ENCODE data around the gene PDZK1IP1. TPM values are rescaled to one million over a fixed set of nuclear protein-coding genes. Genes with fewer than 3 reads are reported as not detected.

PDZK1IP1 gene
- total RNA-seq, 1 experiment from 2014 or later = not detected

GRCh38 chr1:47215713-47216112, 25.9 kb upstream of the PDZK1IP1 start:
- TF ChIP-seq ZNF274 (IDR thresholded peaks at IDR 0.05; ENCODE audit: low read depth, low read length) = no peak
- TF ChIP-seq ATF3 (IDR thresholded peaks at IDR 0.05) = no peak
- TF ChIP-seq SP1 (IDR thresholded peaks at IDR 0.05; ENCODE audit: low read depth) = no peak
- no peak for TF ChIP-seq RAD21 (IDR thresholded peaks at IDR 0.05; ENCODE audit: low read depth)
- no peak for TF ChIP-seq MAX (IDR thresholded peaks at IDR 0.05)
- no peaks in the 10 kb centered on the region for H3K27me3 ChIP-seq (ENCODE audit: insufficient read depth, low read length)
- no peaks in the 10 kb centered on the region for H3K9me3 ChIP-seq (ENCODE audit: control insufficient read depth in 1 of 2, insufficient read depth in 1 of 2, low read depth in 1 of 2, low read length in 2 of 2)
- no peaks in the 10 kb centered on the region for H3K9me2 ChIP-seq (ENCODE audit: insufficient read depth)
- ATAC-seq = no peak
- H3K9ac ChIP-seq (ENCODE audit: low read length) = no peak overlapping the region
- no peak overlapping the region for H3K4me2 ChIP-seq (ENCODE audit: low read length)
- H2AFZ ChIP-seq (ENCODE audit: low read depth, low read length, poor library complexity, severe bottlenecking) = no peak overlapping the region
- DNase-seq (ENCODE audit: low read depth, low spot score) = no peak
- no peaks in the 10 kb centered on the region for H4K20me1 ChIP-seq (ENCODE audit: insufficient read depth)
- BruUV-seq (replicated peaks) = no TSS peak
- CTCF ChIA-PET = no interaction called here
- RAD21 ChIA-PET (ENCODE audit: low non-redundant PET in 1 of 2, low total read pairs in 2 of 2, uncharacterized antibody in 2 of 2, unreplicated experiment in 2 of 2) = no interaction called here
- no peaks in the 10 kb centered on the region for H3K4me1 ChIP-seq (ENCODE audit: control insufficient read depth in 1 of 2, insufficient read depth in 2 of 2, low read length in 2 of 2)
- no peaks in the 10 kb centered on the region for H3K79me2 ChIP-seq (ENCODE audit: insufficient read depth, low read length)
- H3K4me3 ChIP-seq (replicated peaks in 1 of 2; ENCODE audit: low read depth in 1 of 2, low read length in 2 of 2) = no peak overlapping the region
- H3K36me3 ChIP-seq (ENCODE audit: control insufficient read depth in 1 of 2, insufficient read depth in 2 of 2, low read length in 2 of 2) = no peaks in the 10 kb centered on the region
- intact Hi-C loops (cut with micrococcal nuclease) = no loop called here
- H3K27ac ChIP-seq (ENCODE audit: low read depth, low read length) = no peak overlapping the region
- POLR2A ChIA-PET = no interaction called here

- no peak for ATAC-seq
- no TSS peak for BruUV-seq (replicated peaks)
- ChIA-PET POLR2A (no interaction called here), RAD21 (ENCODE audit: low non-redundant PET in 1 of 2, low total read pairs in 2 of 2, uncharacterized antibody in 2 of 2, unreplicated experiment in 2 of 2) (no interaction called here), CTCF (no interaction called here)
- no peaks in the 10 kb centered on the region for H3K9me2 ChIP-seq (ENCODE audit: insufficient read depth)
- H3K27ac ChIP-seq (ENCODE audit: low read depth, low read length) = no peak overlapping the region
- DNase-seq (ENCODE audit: low read depth, low spot score) = no peak
- no peaks in the 10 kb centered on the region for H3K79me2 ChIP-seq (ENCODE audit: insufficient read depth, low read length)
- TF ChIP-seq POLR2AphosphoS5 (IDR thresholded peaks at IDR 0.05; ENCODE audit: low read depth, low read length) = no peak
- TF ChIP-seq YY1 (IDR thresholded peaks at IDR 0.05; ENCODE audit: extremely low read depth, insufficient replicate concordance, low read depth, low read length) = no peak
- TF ChIP-seq MAX (IDR thresholded peaks at IDR 0.05) = no peak
- TF ChIP-seq SRF (IDR thresholded peaks at IDR 0.05; ENCODE audit: low read depth) = no peak
- no peak for TF ChIP-seq POLR2A (IDR thresholded peaks at IDR 0.05; ENCODE audit: borderline replicate concordance, extremely low read depth, insufficient read depth, insufficient read length)
- H3K36me3 ChIP-seq (ENCODE audit: control insufficient read depth in 1 of 2, insufficient read depth in 2 of 2, low read length in 2 of 2) = no peaks in the 10 kb centered on the region
- H3K4me1 ChIP-seq (ENCODE audit: control insufficient read depth in 1 of 2, insufficient read depth in 2 of 2, low read length in 2 of 2) = no peaks in the 10 kb centered on the region
- no peak overlapping the region for H2AFZ ChIP-seq (ENCODE audit: low read depth, low read length, poor library complexity, severe bottlenecking)
- intact Hi-C loops (cut with micrococcal nuclease) = no loop called here
- H3K4me3 ChIP-seq (replicated peaks in 1 of 2; ENCODE audit: low read depth in 1 of 2, low read length in 2 of 2) = no peak overlapping the region
- no peak overlapping the region for H3K9ac ChIP-seq (ENCODE audit: low read length)
- H3K27me3 ChIP-seq (ENCODE audit: insufficient read depth, low read length) = no peaks in the 10 kb centered on the region
- H4K20me1 ChIP-seq (ENCODE audit: insufficient read depth) = no peaks in the 10 kb centered on the region
- no peak overlapping the region for H3K4me2 ChIP-seq (ENCODE audit: low read length)
- H3K9me3 ChIP-seq (ENCODE audit: control insufficient read depth in 1 of 2, insufficient read depth in 1 of 2, low read depth in 1 of 2, low read length in 2 of 2) = no peaks in the 10 kb centered on the region
Measured at GRCh38 chr1:47214549-47214948, 24.7 kb upstream of the PDZK1IP1 start.

Measured in HCT116 (cell line).